COLO668 (cell line): ENCODE results near the gene TRAK1.
"Not testable (repeated sequence)": the region's sequence is repeated elsewhere in the genome, so short reads cannot be mapped to it uniquely, and the experiment has no call there.

Source experiments
- DNase-seq: peaks from one replicate; lab custom pipeline; 2025; ENCODE audit not compliant: unreplicated experiment; lab: John Stamatoyannopoulos, UW

The TRAK1 gene

GRCh38 chr3:42090973-42091731 is at the start of gene TRAK1:
Gene TRAK1, plus strand, starts transcription at chr3:42091357. Its CDS starts 113 bp downstream, at chr3:42091470.
- no peak for DNase-seq

DNA sequence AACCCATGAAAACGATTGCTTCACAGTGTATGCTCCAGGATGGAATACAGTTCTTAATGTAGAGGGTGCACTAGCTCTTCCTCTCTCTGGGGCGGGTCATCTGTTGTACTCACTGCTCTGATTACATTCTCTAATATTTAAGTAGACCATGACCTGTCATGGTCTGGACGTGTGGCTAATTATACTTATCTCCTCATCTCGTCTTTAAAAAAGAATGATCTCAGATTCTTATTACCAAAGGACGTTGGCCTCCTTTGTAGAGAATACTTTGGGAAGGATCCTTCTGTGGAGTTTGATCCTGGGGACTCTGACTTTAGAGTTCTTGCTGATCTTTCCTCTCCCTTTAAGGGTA is 48.4 kb upstream of the TRAK1 start:
- no peak for DNase-seq

GRCh38 chr3:42043099-42043813 is 47.9 kb upstream of the TRAK1 start:
- peak; percentile 67 for DNase-seq

DNA sequence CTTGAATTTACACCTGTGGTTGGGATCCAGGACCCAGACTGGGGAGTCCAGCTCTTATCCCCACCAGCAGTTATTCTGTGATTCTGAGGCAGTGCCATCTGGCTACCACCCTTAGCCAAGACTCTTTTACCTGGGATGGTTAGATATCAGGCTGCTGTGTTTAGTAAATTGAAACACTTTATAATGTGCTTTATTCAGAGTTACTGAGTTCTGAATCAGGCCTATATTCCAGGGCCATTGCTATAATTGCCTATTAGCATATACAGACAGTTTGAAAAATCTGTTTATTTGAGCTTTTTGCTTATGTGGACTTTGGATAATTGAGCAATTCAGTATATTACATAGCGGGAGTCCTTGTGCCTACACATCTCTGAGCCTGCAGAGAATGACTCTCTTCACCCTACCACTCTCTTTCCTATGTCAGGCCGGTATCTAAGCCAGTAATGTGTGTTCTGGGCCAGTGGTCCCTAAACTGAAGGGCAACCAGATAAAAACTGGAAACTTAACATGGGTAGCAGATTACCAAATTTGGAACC is 45.4 kb upstream of the TRAK1 start:
- no peak for DNase-seq

GRCh38 chr3:42048526-42048925 is 42.6 kb upstream of the TRAK1 start:
- DNase-seq, result not testable (repeated sequence)

DNA sequence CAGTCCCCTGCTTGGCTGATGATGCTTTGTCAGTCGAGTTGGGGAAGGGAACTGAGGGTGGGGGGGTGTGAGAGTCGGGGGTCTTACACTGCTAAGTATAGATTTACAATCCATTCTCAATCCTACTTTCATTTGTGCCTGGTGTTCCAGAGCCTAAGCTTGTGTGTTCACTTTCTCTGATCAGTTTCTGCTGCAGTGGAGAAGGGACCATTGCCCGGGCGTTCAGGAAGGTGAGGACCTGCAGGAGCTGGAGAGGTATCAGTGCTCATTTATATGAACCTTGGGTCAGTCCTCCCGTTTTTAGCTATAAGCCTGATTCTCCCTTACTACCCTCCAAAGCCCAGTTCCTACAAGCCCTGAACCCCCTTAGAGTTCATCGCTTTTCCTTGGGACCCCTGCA is 41.0 kb upstream of the TRAK1 start:
- no peak for DNase-seq

DNA sequence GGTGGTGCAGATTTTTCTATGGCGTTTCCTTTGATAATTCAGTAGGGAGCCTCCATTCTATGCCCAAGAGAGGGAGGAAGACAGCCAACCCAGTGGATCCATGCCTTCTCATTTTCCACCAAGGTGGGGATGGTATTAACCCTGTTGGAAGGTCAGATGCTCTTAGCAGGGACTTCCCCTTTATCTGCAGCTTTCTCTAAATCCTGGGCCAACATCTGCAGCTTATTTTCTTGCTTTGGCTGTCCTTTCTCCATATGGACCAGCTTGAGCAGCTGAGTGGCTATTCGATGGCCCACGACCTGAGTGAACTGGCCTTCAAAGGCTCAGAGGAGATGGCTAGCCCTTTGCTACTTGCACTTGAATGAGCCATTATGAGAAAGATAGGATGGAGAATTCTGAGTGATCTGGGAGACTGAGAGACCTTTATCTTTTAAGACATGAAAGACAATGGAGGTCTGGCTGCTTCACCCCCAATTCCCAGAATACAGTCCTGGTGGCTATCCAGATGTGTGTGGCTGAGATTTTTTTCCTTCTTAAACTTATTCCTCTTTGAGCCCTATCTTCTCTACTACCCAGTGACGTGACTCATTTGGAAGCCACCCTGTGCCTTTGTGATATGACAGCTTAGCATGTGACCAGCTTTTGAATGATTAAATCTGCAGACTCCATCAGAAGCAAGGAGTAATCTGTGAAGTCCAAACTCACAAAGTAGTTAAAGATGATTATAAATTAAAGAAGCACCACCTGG is 39.6 kb upstream of the TRAK1 start:
- DNase-seq, result no peak

DNA sequence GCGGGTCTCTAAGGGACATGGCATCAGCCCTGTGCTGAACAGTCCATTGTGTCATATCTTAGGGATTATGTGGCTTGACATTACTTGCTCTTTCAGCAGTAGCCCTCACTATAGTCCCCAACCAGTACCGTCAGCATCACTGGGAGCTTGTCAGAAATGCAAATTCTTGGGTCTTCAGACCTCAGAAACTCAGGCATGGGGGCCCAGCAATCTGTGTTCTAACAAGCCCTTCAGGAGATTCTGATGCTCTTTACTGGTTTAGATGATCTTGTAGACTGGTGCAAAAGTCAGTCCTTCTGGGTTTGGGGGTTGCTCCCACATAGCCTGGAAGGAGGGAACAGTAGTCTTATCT is 39.0 kb upstream of the TRAK1 start:
- DNase-seq, result no peak

DNA sequence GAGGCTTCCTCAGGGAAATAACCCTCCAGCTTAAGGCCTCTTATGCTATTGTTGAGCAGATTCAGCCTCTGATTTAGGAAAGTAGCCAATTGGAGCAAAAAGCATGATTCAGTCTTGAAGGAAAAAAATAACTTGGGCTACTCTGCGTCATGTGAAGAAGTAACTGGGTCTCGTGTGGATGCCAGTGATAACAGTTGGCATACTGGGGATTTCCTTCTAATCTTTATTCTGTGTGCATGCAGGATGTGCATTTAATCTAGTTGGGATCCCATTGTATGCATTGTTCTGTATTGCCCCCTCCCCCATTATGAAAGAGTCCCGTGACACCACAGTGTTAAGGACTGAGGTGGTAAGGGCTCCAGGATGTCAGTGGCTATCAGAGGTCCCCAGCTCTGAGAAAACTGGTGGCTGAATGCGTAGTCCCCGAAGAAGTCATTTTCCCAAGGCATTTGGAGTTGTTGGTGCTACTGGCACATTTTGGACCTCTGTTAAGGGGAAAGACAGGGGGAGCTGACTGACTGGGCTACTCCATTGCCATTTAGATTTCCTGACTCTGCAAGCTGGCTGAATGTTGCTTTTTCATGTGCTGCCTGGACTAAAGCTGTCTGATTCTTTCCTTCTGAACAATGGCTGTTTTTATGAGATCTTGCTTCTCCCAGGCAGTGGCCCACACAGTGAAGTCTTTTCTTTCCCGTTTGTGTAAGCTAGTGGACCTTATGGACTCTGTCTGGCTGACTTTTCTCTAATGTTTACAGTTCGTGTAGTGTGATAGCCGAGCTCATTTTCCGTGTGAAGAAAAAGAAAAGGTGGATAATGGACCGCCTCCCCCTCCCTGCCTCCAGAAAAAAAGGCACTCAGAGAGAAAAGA is 38.4 kb upstream of the TRAK1 start:
- no peak for DNase-seq

DNA sequence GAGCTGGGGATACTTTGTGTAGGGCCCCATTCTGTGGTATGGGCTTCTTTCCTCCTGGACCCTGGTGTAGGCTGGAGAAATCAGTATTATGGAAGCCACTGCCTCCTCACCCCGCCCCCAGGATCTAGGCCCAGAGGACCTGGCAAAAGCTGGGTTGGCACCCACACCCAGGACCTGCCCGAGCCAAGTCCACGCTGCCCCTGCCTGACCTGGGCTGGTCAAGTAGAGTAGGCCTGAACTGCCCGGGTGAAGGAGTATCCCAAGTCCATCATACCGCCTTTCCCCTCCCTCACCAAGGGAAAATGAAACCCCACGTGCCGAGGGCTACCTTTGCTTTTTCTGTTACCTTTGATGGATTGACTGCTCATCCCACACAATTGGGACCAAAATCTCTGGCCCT is 37.7 kb upstream of the TRAK1 start:
- DNase-seq, result no peak

DNA sequence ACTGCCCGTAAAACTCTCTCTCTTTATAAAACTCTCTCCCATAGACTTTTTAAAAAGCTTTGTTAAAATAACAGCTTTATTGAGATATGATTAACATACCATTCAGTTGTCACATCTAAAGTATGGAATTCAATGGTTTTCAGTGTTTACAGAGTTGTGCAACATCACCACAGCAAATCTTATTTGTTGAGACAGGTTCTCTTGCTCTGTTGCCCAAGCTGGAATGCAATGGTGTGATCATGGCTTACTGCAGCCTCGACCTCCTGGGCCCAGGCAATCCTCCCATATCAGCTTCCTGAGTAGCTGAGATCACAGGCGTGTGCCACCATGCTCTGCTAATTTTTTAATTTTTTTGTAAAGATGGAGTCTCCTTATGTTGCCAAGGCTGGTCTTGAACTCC is 35.9 kb upstream of the TRAK1 start:
- DNase-seq, result no peak

DNA sequence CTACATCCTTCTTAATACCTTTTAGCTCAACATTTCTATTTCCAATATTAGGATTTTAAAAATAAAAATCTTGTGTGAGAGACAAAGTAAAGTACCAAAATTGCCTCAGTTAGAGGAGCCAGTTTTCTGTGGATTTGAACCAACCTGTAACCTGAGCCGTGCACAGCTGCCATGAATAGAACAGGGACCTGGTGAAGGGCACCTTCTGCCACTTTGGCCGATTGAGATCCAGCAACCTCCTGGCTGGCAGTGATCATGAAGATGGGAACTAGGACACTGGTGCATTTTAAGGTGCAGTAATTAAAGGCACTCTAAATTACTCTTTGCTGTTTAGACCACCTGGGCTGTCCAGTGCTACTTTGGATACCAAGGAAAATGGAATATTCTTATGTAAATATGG is 34.3 kb upstream of the TRAK1 start:
- peak; percentile 10 for DNase-seq

GRCh38 chr3:42057561-42058211 is 33.5 kb upstream of the TRAK1 start:
- no peak for DNase-seq

- DNase-seq, result no peak
Observed at GRCh38 chr3:42061025-42061712, 30.0 kb upstream of the TRAK1 start.

GRCh38 chr3:42061713-42062380 is 29.3 kb upstream of the TRAK1 start:
- peak; percentile 41 for DNase-seq

DNA sequence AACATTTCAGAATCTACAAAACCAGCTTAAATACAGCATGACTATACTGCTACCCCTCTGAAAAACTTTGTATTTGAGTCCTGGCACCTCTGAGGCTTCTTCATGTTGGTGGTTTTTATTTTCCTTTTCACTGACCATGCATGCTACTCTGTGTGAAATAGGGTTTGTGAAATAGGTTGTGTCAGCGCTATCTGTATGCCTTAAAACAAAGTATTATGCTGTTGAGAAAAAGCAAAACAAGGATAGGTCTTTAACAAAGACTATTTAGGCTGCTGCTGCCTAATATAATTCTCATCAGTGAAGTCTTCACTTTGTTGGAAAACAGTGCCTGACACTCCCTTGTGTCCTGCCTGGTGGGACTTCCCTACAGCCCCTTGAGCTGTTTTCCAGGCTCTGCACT is 28.7 kb upstream of the TRAK1 start:
- DNase-seq, result no peak

DNA sequence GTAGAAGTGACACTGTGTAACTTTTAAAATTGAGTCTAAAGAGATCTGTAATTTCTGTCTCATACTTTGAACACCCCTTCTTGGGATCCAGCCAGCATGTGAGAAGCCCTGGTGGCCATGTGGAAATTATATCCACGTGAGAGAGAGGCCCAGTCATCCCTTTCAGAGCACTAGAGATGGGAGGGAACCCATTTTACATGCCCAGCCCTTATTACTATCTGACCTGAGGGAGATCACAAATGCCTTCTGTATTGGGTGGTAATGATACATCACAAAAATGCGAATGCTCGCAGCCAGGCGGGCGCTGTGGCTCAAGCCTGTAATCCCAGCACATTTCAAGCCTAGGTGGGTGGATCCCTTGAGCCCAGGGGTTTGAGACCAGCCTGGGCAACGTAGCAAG is 27.3 kb upstream of the TRAK1 start:
- no peak for DNase-seq

- DNase-seq, result peak; percentile 63
Observed at GRCh38 chr3:42066516-42067181, 24.5 kb upstream of the TRAK1 start.

DNA sequence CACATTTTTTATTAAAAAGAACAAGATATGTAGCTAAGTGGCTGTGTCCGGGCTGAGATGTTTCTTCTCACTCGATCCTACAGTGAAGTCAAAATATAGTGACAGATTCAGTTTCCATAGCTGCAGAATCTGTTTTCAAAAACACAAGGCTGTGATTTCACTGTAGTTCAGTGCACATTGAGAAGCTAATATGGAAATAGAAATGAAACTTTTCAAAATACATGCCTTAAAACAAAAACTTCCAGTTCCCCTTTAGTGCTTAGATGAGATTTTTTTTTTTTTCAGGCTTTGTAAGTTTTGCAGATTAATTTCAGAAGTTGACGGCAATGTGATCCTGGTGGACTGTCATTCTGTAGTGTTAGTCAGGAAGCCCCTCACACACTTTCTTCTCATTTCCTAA is 23.8 kb upstream of the TRAK1 start:
- no peak for DNase-seq
